Loucy (cell line): Measurements from ENCODE around the gene ZFYVE27.

Experiments used
- EZH2phosphoT487 ChIP-seq: fragments of 200-600 bp; IDR thresholded peaks from 2 replicates; pipeline ENCODE4 v1.6.1; 2018; ENCODE audit warnings: antibody characterized with exemption, mild to moderate bottlenecking, moderate library complexity, borderline replicate concordance
- TF ChIP-seq, protein P1 (sequence below): fragments of 200-600 bp; sonication (generic); conservative IDR thresholded peaks from 2 replicates; pipeline ENCODE4 v1.5.1; 2014; ENCODE audit warnings: mild to moderate bottlenecking, antibody characterized with exemption, low read length

GRCh38 chr10:97733256-97733655 is 3.7 kb upstream of the ZFYVE27 start:
- TF ChIP-seq, protein P1, sequence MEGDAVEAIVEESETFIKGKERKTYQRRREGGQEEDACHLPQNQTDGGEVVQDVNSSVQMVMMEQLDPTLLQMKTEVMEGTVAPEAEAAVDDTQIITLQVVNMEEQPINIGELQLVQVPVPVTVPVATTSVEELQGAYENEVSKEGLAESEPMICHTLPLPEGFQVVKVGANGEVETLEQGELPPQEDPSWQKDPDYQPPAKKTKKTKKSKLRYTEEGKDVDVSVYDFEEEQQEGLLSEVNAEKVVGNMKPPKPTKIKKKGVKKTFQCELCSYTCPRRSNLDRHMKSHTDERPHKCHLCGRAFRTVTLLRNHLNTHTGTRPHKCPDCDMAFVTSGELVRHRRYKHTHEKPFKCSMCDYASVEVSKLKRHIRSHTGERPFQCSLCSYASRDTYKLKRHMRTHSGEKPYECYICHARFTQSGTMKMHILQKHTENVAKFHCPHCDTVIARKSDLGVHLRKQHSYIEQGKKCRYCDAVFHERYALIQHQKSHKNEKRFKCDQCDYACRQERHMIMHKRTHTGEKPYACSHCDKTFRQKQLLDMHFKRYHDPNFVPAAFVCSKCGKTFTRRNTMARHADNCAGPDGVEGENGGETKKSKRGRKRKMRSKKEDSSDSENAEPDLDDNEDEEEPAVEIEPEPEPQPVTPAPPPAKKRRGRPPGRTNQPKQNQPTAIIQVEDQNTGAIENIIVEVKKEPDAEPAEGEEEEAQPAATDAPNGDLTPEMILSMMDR: no peak
- TF ChIP-seq EZH2phosphoT487: no peak
